ENCODE data around the gene TFR2.

Gene TFR2

DNA sequence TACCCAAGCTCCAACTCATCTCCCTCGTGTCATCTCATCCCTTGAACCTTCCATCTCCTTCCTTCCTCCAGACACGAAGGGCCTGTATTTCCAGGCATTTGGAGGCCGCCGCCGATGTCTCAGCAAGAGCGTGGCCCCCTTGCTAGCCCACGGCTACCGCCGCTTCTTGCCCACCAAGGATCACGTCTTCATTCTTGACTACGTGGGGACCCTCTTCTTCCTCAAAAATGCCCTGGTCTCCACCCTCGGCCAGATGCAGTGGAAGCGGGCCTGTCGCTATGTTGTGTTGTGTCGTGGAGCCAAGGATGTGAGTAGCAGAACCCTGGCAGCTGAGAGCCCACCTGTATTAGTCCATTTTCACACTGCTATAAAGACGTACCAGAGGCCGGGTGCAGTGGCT is 49.8 kb downstream of the TFR2 start:
- no peaks in the 10 kb centered on the region for H3K9me3 ChIP-seq
- intact Hi-C loops (cut with DNase I; ENCODE audit: low total_unique reads), result no loop called here
- no peak for TF ChIP-seq CTCF (IDR thresholded peaks at IDR 0.05)
- no peaks in the 10 kb centered on the region for H3K36me3 ChIP-seq
- no peak overlapping the region for H3K27ac ChIP-seq
- DNase-seq, result no peak
- H3K4me1 ChIP-seq, result peaks cover 0 to 9% (median 6%) of the 10 kb centered on the region in 4 donors
- H3K4me3 ChIP-seq, result no peak overlapping the region
- H3K27me3 ChIP-seq, result peaks cover 0 to 29% of the 10 kb centered on the region in 2 donors

- Histone ChIP-seq H3K36me3 (no peaks in the 10 kb centered on the region), H3K9me3 (no peaks in the 10 kb centered on the region), H3K4me1 (peaks cover 0 to 15% (median 9%) of the 10 kb centered on the region in 4 donors), H3K27ac (no peak overlapping the region), H3K27me3 (peaks cover 0 to 29% of the 10 kb centered on the region in 2 donors), H3K4me3 (no peak overlapping the region)
- intact Hi-C loops (cut with DNase I; ENCODE audit: low total_unique reads), result no loop called here
- DNase-seq, result no peak
- TF ChIP-seq CTCF (IDR thresholded peaks at IDR 0.05), result no peak
Observed at GRCh38 chr7:100590077-100590737, 51.1 kb downstream of the TFR2 start.

- Histone ChIP-seq H3K36me3 (no peaks in the 10 kb centered on the region), H3K4me1 (peaks cover 0 to 22% (median 17%) of the 10 kb centered on the region in 4 donors), H3K9me3 (no peaks in the 10 kb centered on the region), H3K27me3 (peaks cover 0 to 29% of the 10 kb centered on the region in 2 donors), H3K27ac (no peak overlapping the region), H3K4me3 (no peak overlapping the region)
- intact Hi-C loops (cut with DNase I; ENCODE audit: low total_unique reads), result loop anchor here (5.0 kb wide), 1 partner anchor 88 kb away; no protein-coding TSS in a partner anchor
- TF ChIP-seq CTCF (IDR thresholded peaks at IDR 0.05), result no peak
- DNase-seq, result no peak
Observed at GRCh38 chr7:100589341-100589947, 51.9 kb downstream of the TFR2 start.

DNA sequence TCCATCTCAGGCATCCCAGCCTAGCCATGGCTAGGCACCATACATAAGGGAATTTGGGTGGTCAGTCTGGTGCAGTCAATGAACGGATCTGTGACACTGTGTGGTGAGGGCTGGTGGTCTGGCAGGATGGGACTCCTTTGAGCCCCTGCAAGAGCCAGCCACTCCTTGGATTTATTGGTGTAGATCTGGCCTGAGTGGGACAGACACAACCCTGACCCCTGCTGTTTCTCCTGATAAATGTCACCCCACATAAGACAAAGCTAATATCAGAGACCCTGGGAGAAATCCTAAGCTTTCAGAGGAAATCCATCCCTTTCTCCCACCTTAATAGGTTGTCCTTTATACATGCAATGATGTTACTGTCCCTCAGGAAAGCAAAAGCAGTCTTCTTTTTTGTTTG is 52.9 kb downstream of the TFR2 start:
- peak in 1 of 2 experiments; percentile 22 for TF ChIP-seq CTCF (IDR thresholded peaks at IDR 0.05)
- Histone ChIP-seq H3K4me1 (peaks cover 0 to 32% (median 25%) of the 10 kb centered on the region in 4 donors), H3K27me3 (peaks cover 0 to 29% of the 10 kb centered on the region in 2 donors), H3K9me3 (no peaks in the 10 kb centered on the region), H3K27ac (no peak overlapping the region), H3K36me3 (no peaks in the 10 kb centered on the region), H3K4me3 (no peak overlapping the region)
- intact Hi-C loops (cut with DNase I; ENCODE audit: low total_unique reads), result loop anchor here (5.0 kb wide), 1 partner anchor 89 kb away; no protein-coding TSS in a partner anchor
- DNase-seq, result no peak

DNA sequence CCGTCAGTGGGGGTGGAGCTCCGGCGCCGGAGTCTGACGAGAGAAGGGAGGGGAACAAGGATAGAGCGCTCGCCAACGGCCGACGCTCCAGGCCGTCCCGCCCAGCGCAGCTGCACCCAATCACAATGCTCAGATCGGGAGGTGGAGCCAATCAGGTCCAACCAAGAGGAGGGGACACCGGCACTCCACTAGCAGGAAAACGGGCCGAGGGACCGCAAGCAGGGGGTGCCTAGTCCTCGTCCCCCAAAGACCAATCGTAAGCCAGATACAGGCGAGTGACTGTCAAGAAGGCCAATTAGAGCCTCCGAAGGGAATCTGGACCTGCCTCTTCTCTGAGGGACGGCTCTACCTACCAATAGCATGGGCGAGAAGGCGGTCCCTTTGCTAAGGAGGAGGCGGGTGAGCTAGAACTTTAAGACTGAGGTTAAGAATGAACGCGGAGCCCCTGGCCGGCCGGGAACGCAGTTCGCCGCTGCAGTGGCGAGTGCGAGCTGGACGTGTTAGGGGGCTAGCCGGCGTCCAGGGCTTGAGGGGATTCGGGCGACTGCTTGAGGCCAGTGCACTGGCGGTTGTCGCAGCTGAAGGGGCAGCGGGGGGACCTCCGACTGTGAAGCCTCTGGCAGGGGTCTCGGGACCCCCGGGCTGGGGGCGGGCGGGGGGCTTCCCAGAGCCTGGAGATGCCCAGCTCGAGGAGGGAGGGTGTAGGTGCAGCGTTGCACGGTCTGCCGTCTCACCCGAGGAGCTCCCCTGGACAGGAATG is 54.9 kb downstream of the TFR2 start, which contains the start of gene FBXO24:
Gene FBXO24 (plus strand): TSS at position 63 of the 760 bp plus-strand sequence. CDS start 298 bp downstream, at position 361.
- peak; percentile 99 to 100 for DNase-seq
- peaks cover 10 to 13% (median 12%) of the 10 kb centered on the region in 3 donors for H3K36me3 ChIP-seq
- peaks cover 0 to 13% of the 10 kb centered on the region in 2 donors for H3K27me3 ChIP-seq
- peak within 1 kb of the TSS; percentile 82 to 84 for H3K4me3 ChIP-seq
- H3K4me1 ChIP-seq, result peaks cover 0 to 46% (median 29%) of the 10 kb centered on the region in 4 donors
- no peak for TF ChIP-seq CTCF (IDR thresholded peaks at IDR 0.05)
- peak within 1 kb of the TSS; percentile 89 to 90 for H3K27ac ChIP-seq
- no peaks in the 10 kb centered on the region for H3K9me3 ChIP-seq
- intact Hi-C loops (cut with DNase I; ENCODE audit: low total_unique reads), result loop anchor here (5.0 kb wide), 1 partner anchor 91 kb away; no protein-coding TSS in a partner anchor
